H9 (cell line): ENCODE measurements around the gene OGFOD3. TPM values are rescaled to one million over a fixed set of nuclear protein-coding genes. Genes with fewer than 3 reads are reported as not detected.

Experiments used
- DNase-seq: peaks from one replicate; pipeline ENCODE4 v3.0.0-alpha.2; 2017
- H2AFZ ChIP-seq: one replicate; pipeline ENCODE4 v1.6.1; 2013; ENCODE audit warnings: mild to moderate bottlenecking, low read length, control low read depth, moderate library complexity
- H2AK5ac ChIP-seq: 2 replicates; pipeline ENCODE4 v1.6.1; 2013; ENCODE audit warnings: low read length, control low read depth, mixed read lengths; ENCODE audit not compliant: insufficient read length
- H2BK120ac ChIP-seq: one replicate; pipeline ENCODE4 v1.6.1; 2013; ENCODE audit warnings: low read depth, mild to moderate bottlenecking, low read length, control low read depth, inconsistent platforms; ENCODE audit not compliant: poor library complexity, severe bottlenecking
- H2BK12ac ChIP-seq: 2 replicates; pipeline ENCODE4 v1.6.1; 2013; ENCODE audit warnings: low read length, control low read depth, mixed read lengths, low read depth; ENCODE audit not compliant: insufficient read length
- H2BK15ac ChIP-seq: 2 replicates; pipeline ENCODE4 v1.6.1; 2013; ENCODE audit warnings: low read depth, low read length, control low read depth
- H2BK20ac ChIP-seq: one replicate; pipeline ENCODE4 v1.6.1; 2013; ENCODE audit warnings: low read depth, mild to moderate bottlenecking, low read length, control low read depth, inconsistent platforms; ENCODE audit not compliant: poor library complexity, severe bottlenecking
- H2BK5ac ChIP-seq: 2 replicates; pipeline ENCODE4 v1.6.1; 2013; ENCODE audit warnings: low read length, control low read depth, mixed read lengths; ENCODE audit not compliant: insufficient read length
- H3K14ac ChIP-seq: 2 replicates; pipeline ENCODE4 v1.6.1; 2013; ENCODE audit warnings: low read length, control low read depth; ENCODE audit not compliant: insufficient read depth
- H3K18ac ChIP-seq: 2 replicates; pipeline ENCODE4 v1.6.1; 2013; ENCODE audit warnings: low read depth, mild to moderate bottlenecking, mixed read lengths, low read length, control low read depth; ENCODE audit not compliant: insufficient read length
- H3K23ac ChIP-seq: 2 replicates; pipeline ENCODE4 v1.6.1; 2013; ENCODE audit warnings: low read length, control low read depth, mixed read lengths, low read depth; ENCODE audit not compliant: insufficient read length
- H3K23me2 ChIP-seq: 2 replicates; pipeline ENCODE4 v1.6.1; 2013; ENCODE audit warnings: low read depth, mild to moderate bottlenecking, mixed read lengths, low read length, control low read depth; ENCODE audit not compliant: insufficient read length, poor library complexity, severe bottlenecking
- H3K27ac ChIP-seq: 2 replicates; pipeline ENCODE4 v1.5.1; 2013; ENCODE audit warnings: low read length, control low read depth, mixed read lengths, low read depth; ENCODE audit not compliant: insufficient read length
- H3K27me3 ChIP-seq: 2 replicates; pipeline ENCODE4 v1.6.1; 2013; ENCODE audit warnings: low read length, control low read depth, inconsistent platforms; ENCODE audit not compliant: insufficient read depth
- H3K4ac ChIP-seq: 2 replicates; pipeline ENCODE4 v1.6.1; 2013; ENCODE audit warnings: low read depth, mild to moderate bottlenecking, control low read depth, inconsistent platforms, low read length, moderate library complexity
- H3K4me1 ChIP-seq: 2 replicates; pipeline ENCODE4 v1.6.1; 2013; ENCODE audit warnings: low read length, control low read depth, inconsistent platforms; ENCODE audit not compliant: insufficient read depth
- H3K4me2 ChIP-seq: 2 replicates; pipeline ENCODE4 v1.6.1; 2013; ENCODE audit warnings: low read length, control low read depth, mixed read lengths; ENCODE audit not compliant: insufficient read length, insufficient read depth
- H3K56ac ChIP-seq: 2 replicates; pipeline ENCODE4 v1.6.1; 2013; ENCODE audit warnings: low read depth, mild to moderate bottlenecking, mixed read lengths, low read length, control low read depth; ENCODE audit not compliant: insufficient read length
- H3K79me1 ChIP-seq: 2 replicates; pipeline ENCODE4 v1.6.1; 2013; ENCODE audit warnings: low read depth, mild to moderate bottlenecking, moderate library complexity, low read length, control low read depth, inconsistent platforms; ENCODE audit not compliant: insufficient read depth, poor library complexity, severe bottlenecking
- H3K79me2 ChIP-seq: 2 replicates; pipeline ENCODE4 v1.6.1; 2013; ENCODE audit warnings: low read length, control low read depth, inconsistent platforms; ENCODE audit not compliant: insufficient read depth
- H3K9ac ChIP-seq: 2 replicates; pipeline ENCODE4 v1.6.1; 2013; ENCODE audit warnings: low read length, control low read depth, mixed read lengths; ENCODE audit not compliant: insufficient read length; ENCODE audit errors: extremely low read depth
- H3K9me3 ChIP-seq: one replicate; pipeline ENCODE4 v1.6.1; 2013; ENCODE audit warnings: low read depth, low read length, inconsistent platforms; ENCODE audit not compliant: control insufficient read depth
- H3T11ph ChIP-seq: one replicate; pipeline ENCODE4 v1.6.1; 2013; ENCODE audit warnings: mild to moderate bottlenecking, low read length, control low read depth, inconsistent platforms
- H4K20me1 ChIP-seq: one replicate; pipeline ENCODE4 v1.6.1; 2013; ENCODE audit not compliant: control insufficient read depth, insufficient read length, insufficient read depth
- H4K5ac ChIP-seq: 2 replicates; pipeline ENCODE4 v1.6.1; 2013; ENCODE audit warnings: low read depth, mild to moderate bottlenecking, mixed read lengths, low read length, control low read depth; ENCODE audit not compliant: insufficient read length
- H4K8ac ChIP-seq: replicated peaks from 2 replicates; pipeline ENCODE4 v1.6.1; 2013; ENCODE audit warnings: low read length, control low read depth, mixed read lengths, low read depth; ENCODE audit not compliant: insufficient read length
- H4K91ac ChIP-seq: 2 replicates; pipeline ENCODE4 v1.6.1; 2013; ENCODE audit warnings: low read depth, mild to moderate bottlenecking, moderate library complexity, mixed read lengths, low read length, control low read depth; ENCODE audit not compliant: insufficient read length
- H3K27ac Mint-ChIP-seq, 3 experiments: 2 replicates in 2 of 3; 3 replicates in 1 of 3; pipeline ENCODE4 v1.8.0; 2020 to 2021; ENCODE audit warnings: mixed read lengths in 3 of 3, mild to moderate bottlenecking in 1 of 3, moderate library complexity in 1 of 3
- H3K27me3 Mint-ChIP-seq: 2 replicates; pipeline ENCODE4 v1.8.0; 2021; ENCODE audit warnings: low read depth, mild to moderate bottlenecking, moderate library complexity, mixed read lengths
- H3K36me3 Mint-ChIP-seq, 3 experiments: 2 replicates in 2 of 3; 3 replicates in 1 of 3; pipeline ENCODE4 v1.8.0; 2020 to 2021; ENCODE audit warnings: low read depth in 3 of 3, mixed read lengths in 3 of 3; ENCODE audit not compliant: insufficient read depth in 1 of 3
- H3K4me1 Mint-ChIP-seq, 2 experiments: 2 replicates each; pipeline ENCODE4 v1.8.0; 2020; ENCODE audit warnings: mixed read lengths in 2 of 2
- H3K4me3 Mint-ChIP-seq, 2 experiments: 2 replicates in 1 of 2; 3 replicates in 1 of 2; pipeline ENCODE4 v1.8.0; 2020 to 2021; ENCODE audit warnings: mild to moderate bottlenecking in 2 of 2, mixed read lengths in 2 of 2, moderate library complexity in 1 of 2
- H3K9me3 Mint-ChIP-seq, 2 experiments: 2 replicates in 1 of 2; 3 replicates in 1 of 2; pipeline ENCODE4 v1.8.0; 2020; ENCODE audit warnings: mild to moderate bottlenecking in 2 of 2, mixed read lengths in 2 of 2, moderate library complexity in 1 of 2
- CTCF ChIP-seq: fragments of 200-600 bp; sonication (generic); conservative IDR thresholded peaks from 3 replicates; pipeline ENCODE4 v1.8.0; 2021; ENCODE audit warnings: antibody characterized with exemption, mild to moderate bottlenecking
- WGBS: extraction: QIAGEN DNeasy Blood & Tissue Kit; methylation state at CpG from one replicate; pipeline ENCODE4 v1.1.7; 2013; ENCODE audit warnings: missing lambda C conversion rate, low lambda C conversion rate, mixed read lengths; ENCODE audit not compliant: insufficient read length; ENCODE audit errors: extremely low coverage; 5-methylcytosine and 5-hydroxymethylcytosine counted together
- total RNA-seq: library from RNA; stranded (reverse); gene quantifications from 2 replicates; pipeline ENCODE4 v1.2.1, GENCODE V29; 2021

Gene OGFOD3
- total RNA-seq, 1 experiment from 2014 or later, result 27.8 TPM

GRCh38 chr17:82408938-82409318, 9.5 kb downstream of the OGFOD3 start:
- Histone ChIP-seq H3K23me2 (no peaks in the 10 kb centered on the region), H3K23ac (no peak overlapping the region)

More at GRCh38 chr17:82408938-82409318, 9.5 kb downstream of the OGFOD3 start:
- no peaks in the 10 kb centered on the region for H3K27me3 Mint-ChIP-seq
- H3K56ac ChIP-seq, result no peak overlapping the region
- H2BK5ac ChIP-seq, result no peak overlapping the region
- no peak overlapping the region for H2AFZ ChIP-seq
- H2BK120ac ChIP-seq, result no peak overlapping the region
- H3K4me1 Mint-ChIP-seq, result no peaks in the 10 kb centered on the region
- no peak overlapping the region for H4K8ac ChIP-seq
- no peak for TF ChIP-seq CTCF
- H3K4me3 Mint-ChIP-seq, result no peak overlapping the region
- WGBS, result no CpG with 5 or more reads among the region's 21 CpGs
- H4K20me1 ChIP-seq, result no peaks in the 10 kb centered on the region
- peak overlapping the region in 2 of 3 experiments; percentile 14 to 56; a peak in 2 of 7 replicates for H3K27ac Mint-ChIP-seq
- no peak overlapping the region for H3K14ac ChIP-seq
- H3K18ac ChIP-seq, result no peak overlapping the region
- no peak overlapping the region for H4K91ac ChIP-seq
- no peak overlapping the region for H3K4ac ChIP-seq
- H3K9me3 Mint-ChIP-seq, result no peaks in the 10 kb centered on the region
- DNase-seq, result no peak
- H3K27me3 ChIP-seq, result no peaks in the 10 kb centered on the region
- no peaks in the 10 kb centered on the region for H3K9me3 ChIP-seq
- no peak overlapping the region for H3K4me2 ChIP-seq
- H3K4me1 ChIP-seq, result no peaks in the 10 kb centered on the region
- H3K79me1 ChIP-seq, result no peaks in the 10 kb centered on the region
- H2AK5ac ChIP-seq, result no peak overlapping the region
- no peak overlapping the region for H3K27ac ChIP-seq
- H3K9ac ChIP-seq, result no peak overlapping the region
- H4K5ac ChIP-seq, result no peak overlapping the region
- H3T11ph ChIP-seq, result no peak overlapping the region
- H2BK15ac ChIP-seq, result no peak overlapping the region
- no peak overlapping the region for H2BK12ac ChIP-seq
- H2BK20ac ChIP-seq, result no peak overlapping the region
- no peaks in the 10 kb centered on the region for H3K79me2 ChIP-seq
- peaks cover 2 to 8% (median 2%) of the 10 kb centered on the region in 3 experiments; a peak in 4 of 7 replicates for H3K36me3 Mint-ChIP-seq
